Uterus (tissue), 2 donors: Measurements from ENCODE around the gene NUTM2A.
"Not testable (repeated sequence)": the region's sequence is repeated elsewhere in the genome, so short reads cannot be mapped to it uniquely, and the experiment has no call there.

ENCODE experiments used
- CTCF ChIP-seq, 4 experiments: fragments of 200-600 bp in 2 of 4; fragments of 450-650 bp in 2 of 4; sonication (generic) in 2 of 4; IDR thresholded peaks; one replicate each; pipeline ENCODE4 v1.5.1; 2016 to 2019; ENCODE audit warnings: antibody characterized with exemption in 4 of 4, mild to moderate bottlenecking in 2 of 4, moderate library complexity in 1 of 4
- POLR2A ChIP-seq, 2 donors: fragments of 450-650 bp; IDR thresholded peaks; one replicate each; pipeline ENCODE4 v1.6.1; 2016; ENCODE audit warnings: antibody characterized with exemption in 2 of 2, mild to moderate bottlenecking in 1 of 2, moderate library complexity in 1 of 2

GRCh38 chr10:87211848-87212247 is 13.4 kb upstream of the NUTM2A start:
- not testable (repeated sequence) for TF ChIP-seq CTCF, POLR2A (IDR thresholded peaks at IDR 0.05)
